ENCODE data around the gene SLC44A2. TPM values are rescaled to one million over a fixed set of nuclear protein-coding genes. Genes with fewer than 3 reads are reported as not detected.

Gene SLC44A2
- total RNA-seq, 4 donors from 2014 or later, result 59.7 to 82.8 (median 69.8) TPM

- 91 to 98% methylated on average over 5 to 6 of the region's 8 CpGs for WGBS, 2 donors
- H3K27me3 ChIP-seq, result no peaks in the 10 kb centered on the region
- no peak overlapping the region for H3K27ac ChIP-seq
- peaks cover 0 to under 1% (median 0%) of the 10 kb centered on the region in 3 donors for H3K36me3 ChIP-seq
- H3K4me3 ChIP-seq, result no peak overlapping the region
- TF ChIP-seq, protein P1, sequence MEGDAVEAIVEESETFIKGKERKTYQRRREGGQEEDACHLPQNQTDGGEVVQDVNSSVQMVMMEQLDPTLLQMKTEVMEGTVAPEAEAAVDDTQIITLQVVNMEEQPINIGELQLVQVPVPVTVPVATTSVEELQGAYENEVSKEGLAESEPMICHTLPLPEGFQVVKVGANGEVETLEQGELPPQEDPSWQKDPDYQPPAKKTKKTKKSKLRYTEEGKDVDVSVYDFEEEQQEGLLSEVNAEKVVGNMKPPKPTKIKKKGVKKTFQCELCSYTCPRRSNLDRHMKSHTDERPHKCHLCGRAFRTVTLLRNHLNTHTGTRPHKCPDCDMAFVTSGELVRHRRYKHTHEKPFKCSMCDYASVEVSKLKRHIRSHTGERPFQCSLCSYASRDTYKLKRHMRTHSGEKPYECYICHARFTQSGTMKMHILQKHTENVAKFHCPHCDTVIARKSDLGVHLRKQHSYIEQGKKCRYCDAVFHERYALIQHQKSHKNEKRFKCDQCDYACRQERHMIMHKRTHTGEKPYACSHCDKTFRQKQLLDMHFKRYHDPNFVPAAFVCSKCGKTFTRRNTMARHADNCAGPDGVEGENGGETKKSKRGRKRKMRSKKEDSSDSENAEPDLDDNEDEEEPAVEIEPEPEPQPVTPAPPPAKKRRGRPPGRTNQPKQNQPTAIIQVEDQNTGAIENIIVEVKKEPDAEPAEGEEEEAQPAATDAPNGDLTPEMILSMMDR (IDR thresholded peaks at IDR 0.05), result no peak
- no peak for TF ChIP-seq POLR2A (IDR thresholded peaks at IDR 0.05)
- DNase-seq, result no peak
- H3K9me3 ChIP-seq, result no peaks in the 10 kb centered on the region
- peaks cover 11 to 61% (median 39%) of the 10 kb centered on the region in 3 donors for H3K4me1 ChIP-seq
- intact Hi-C loops (cut with DNase I), result no loop called here
Observed at GRCh38 chr19:10621966-10622365, 3.4 kb upstream of the SLC44A2 start.

DNA sequence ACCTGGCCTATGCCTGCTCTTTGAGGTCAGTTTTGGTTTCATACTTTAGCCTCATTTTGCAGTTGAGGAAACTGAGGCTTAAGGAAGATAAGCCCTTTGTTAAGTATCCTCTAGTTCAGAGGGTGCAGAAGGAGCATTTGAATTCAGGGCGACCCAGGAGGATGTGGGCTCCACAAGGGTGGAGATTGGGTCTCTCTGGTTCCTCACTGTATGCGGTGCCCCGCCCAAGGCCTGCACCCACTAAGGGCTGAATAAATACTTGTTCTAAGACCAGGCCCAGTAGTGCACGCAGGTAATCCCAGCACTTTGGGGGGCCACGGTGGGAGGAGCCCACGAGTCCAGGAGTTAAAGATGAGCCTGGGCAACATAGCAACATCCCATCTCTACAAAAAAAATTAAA, 768 bp upstream of the SLC44A2 start:
- no peak for DNase-seq
- peaks cover 4 to 26% (median 4%) of the 10 kb centered on the region in 3 donors for H3K36me3 ChIP-seq
- H3K4me3 ChIP-seq, result no peak overlapping the region
- peaks cover 11 to 63% (median 30%) of the 10 kb centered on the region in 3 donors for H3K4me1 ChIP-seq
- H3K27me3 ChIP-seq, result no peaks in the 10 kb centered on the region
- intact Hi-C loops (cut with DNase I), result no loop called here
- H3K9me3 ChIP-seq, result no peaks in the 10 kb centered on the region
- TF ChIP-seq, protein P1 (IDR thresholded peaks at IDR 0.05), result no peak
- no peak for TF ChIP-seq POLR2A (IDR thresholded peaks at IDR 0.05)
- WGBS, 2 donors, result 43 to 63% methylated on average over 3 to 6 of the region's 6 CpGs
- peak overlapping the region; percentile 7 to 97 (median 94) for H3K27ac ChIP-seq

- Histone ChIP-seq H3K4me3 (peak overlapping the region; percentile 68 to 89 (median 84)), H3K9me3 (no peaks in the 10 kb centered on the region), H3K36me3 (peaks cover 4 to 38% (median 4%) of the 10 kb centered on the region in 3 donors), H3K27me3 (no peaks in the 10 kb centered on the region), H3K27ac (peak overlapping the region; percentile 89 to 97 (median 94)), H3K4me1 (peaks cover 11 to 63% (median 30%) of the 10 kb centered on the region in 3 donors)
- TF ChIP-seq, protein P1 (IDR thresholded peaks at IDR 0.05), result no peak
- no peak for TF ChIP-seq POLR2A (IDR thresholded peaks at IDR 0.05)
- no peak for DNase-seq
- 25 to 38% methylated on average over 7 to 10 of the region's 10 CpGs for WGBS, 2 donors
- intact Hi-C loops (cut with DNase I), result no loop called here
Observed at GRCh38 chr19:10625762-10626138, 397 bp downstream of the SLC44A2 start.

GRCh38 chr19:10631874-10632273, 6.5 kb downstream of the SLC44A2 start:
- TF ChIP-seq POLR2A (IDR thresholded peaks at IDR 0.05), result no peak
- TF ChIP-seq, protein P1 (IDR thresholded peaks at IDR 0.05), result no peak
- no peak overlapping the region for H3K4me3 ChIP-seq
- no peaks in the 10 kb centered on the region for H3K9me3 ChIP-seq
- peaks cover 0 to 23% (median 0%) of the 10 kb centered on the region in 3 donors for H3K4me1 ChIP-seq
- 67 to 86% methylated on average over 4 to 10 of the region's 14 CpGs for WGBS, 2 donors
- no peak for DNase-seq
- H3K36me3 ChIP-seq, result peaks cover 39 to 99% (median 43%) of the 10 kb centered on the region in 3 donors
- intact Hi-C loops (cut with DNase I), result no loop called here
- H3K27me3 ChIP-seq, result no peaks in the 10 kb centered on the region
- no peak overlapping the region for H3K27ac ChIP-seq

DNA sequence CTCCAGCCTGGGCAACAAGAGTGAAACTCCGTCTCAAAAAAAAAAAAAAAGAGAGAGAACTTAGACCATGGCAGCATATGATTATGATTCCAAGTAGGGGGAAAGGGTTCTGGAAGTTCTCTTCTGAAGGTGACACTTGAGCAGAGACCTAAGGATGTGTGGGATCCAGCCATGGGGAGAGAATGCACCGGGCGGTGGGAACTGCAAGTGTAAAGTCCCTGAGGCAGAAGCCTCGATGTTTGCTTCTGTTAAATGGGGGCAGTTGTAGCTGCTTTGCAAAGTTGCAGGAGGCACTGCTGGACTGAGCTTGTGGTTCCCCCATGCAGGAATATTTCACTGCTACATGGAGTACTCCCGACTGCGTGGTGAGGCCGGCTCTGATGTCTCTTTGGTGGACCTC, 9.1 kb downstream of the SLC44A2 start:
- intact Hi-C loops (cut with DNase I), result no loop called here
- TF ChIP-seq POLR2A (IDR thresholded peaks at IDR 0.05), result no peak
- TF ChIP-seq, protein P1 (IDR thresholded peaks at IDR 0.05), result no peak
- no peak for DNase-seq
- H3K4me1 ChIP-seq, result peaks cover 0 to 3% (median 0%) of the 10 kb centered on the region in 3 donors
- WGBS, 2 donors, result 82 to 97% methylated on average over 7 of the region's 7 CpGs
- no peak overlapping the region for H3K27ac ChIP-seq
- H3K9me3 ChIP-seq, result no peaks in the 10 kb centered on the region
- no peaks in the 10 kb centered on the region for H3K27me3 ChIP-seq
- H3K36me3 ChIP-seq, result peaks cover 46 to 100% (median 61%) of the 10 kb centered on the region in 3 donors
- H3K4me3 ChIP-seq, result no peak overlapping the region
